OCI-LY7 (cell line): ENCODE data around the gene ISY1. TPM values are rescaled to one million over a fixed set of nuclear protein-coding genes. Genes with fewer than 3 reads are reported as not detected.
A peak's percentile ranks its signal among the peaks of the same experiment; 100 is the strongest.

Experiments used
- BruUV-seq: library from RNA; stranded (reverse); fragments of 400-500 nt; replicated peaks from 2 replicates; lab custom pipeline; 2021; lab: Mats Ljungman, UMichigan
- CTCF ChIA-PET: fragments of 300-600 bp; sonication (Branson Sonifier 250); formaldehyde crosslinking; loops from one replicate; lab custom pipeline; 2022; ENCODE audit warnings: antibody characterized with exemption; ENCODE audit not compliant: unreplicated experiment; lab: Charles Lee
- POLR2A ChIA-PET: fragments of 300-600 bp; sonication (Branson Sonifier 250); formaldehyde crosslinking; loops from one replicate; lab custom pipeline; 2022; ENCODE audit warnings: antibody characterized with exemption; lab: Charles Lee
- DNase-seq: peaks from one replicate; pipeline ENCODE4 v3.0.0-alpha.2; 2015; ENCODE audit warnings: low spot score
- H2AFZ ChIP-seq: fragments of 200-600 bp; sonication (generic), shearing (Covaris generic); 2 replicates; pipeline ENCODE4 v1.6.1; 2014; ENCODE audit warnings: mild to moderate bottlenecking, antibody characterized with exemption, low read length, moderate library complexity
- H3K27ac ChIP-seq: fragments of 200-600 bp; sonication (generic); 2 replicates; pipeline ENCODE4 v1.5.1; 2014; ENCODE audit warnings: mixed run types, low read depth, mild to moderate bottlenecking, moderate library complexity, low read length, inconsistent platforms; ENCODE audit not compliant: poor library complexity, severe bottlenecking
- H3K36me3 ChIP-seq: fragments of 200-600 bp; sonication (generic); 2 replicates; pipeline ENCODE4 v1.6.1; 2014; ENCODE audit warnings: mild to moderate bottlenecking, antibody characterized with exemption, low read length, moderate library complexity, mixed read lengths; ENCODE audit not compliant: insufficient read depth
- H3K4me1 ChIP-seq: fragments of 200-600 bp; sonication (generic); 2 replicates; pipeline ENCODE4 v1.5.1; 2014; ENCODE audit warnings: mild to moderate bottlenecking, low read length; ENCODE audit not compliant: insufficient read depth, poor library complexity, severe bottlenecking
- H3K4me2 ChIP-seq: fragments of 200-600 bp; sonication (generic); 2 replicates; pipeline ENCODE4 v1.6.1; 2014; ENCODE audit warnings: mild to moderate bottlenecking, low read length
- H3K4me3 ChIP-seq: fragments of 200-600 bp; sonication (generic); 2 replicates; pipeline ENCODE4 v1.5.1; 2014; ENCODE audit warnings: mild to moderate bottlenecking, low read depth, low read length; ENCODE audit not compliant: poor library complexity, severe bottlenecking
- H3K79me2 ChIP-seq: fragments of 200-600 bp; sonication (generic); 2 replicates; pipeline ENCODE4 v1.6.1; 2016; ENCODE audit warnings: low read depth, mild to moderate bottlenecking, low read length, moderate library complexity, mixed read lengths; ENCODE audit not compliant: insufficient read depth
- H3K9me2 ChIP-seq: fragments of 200-600 bp; sonication (generic); 2 replicates; pipeline ENCODE4 v1.6.1; 2016; ENCODE audit warnings: mild to moderate bottlenecking, low read length, mixed read lengths; ENCODE audit not compliant: insufficient read depth
- H3K9me3 ChIP-seq: fragments of 200-600 bp; sonication (generic); 2 replicates; pipeline ENCODE4 v1.6.1; 2014; ENCODE audit warnings: mild to moderate bottlenecking, mixed run types, low read length, mixed read lengths
- H4K20me1 ChIP-seq: fragments of 200-600 bp; sonication (generic); 2 replicates; pipeline ENCODE4 v1.6.1; 2014; ENCODE audit warnings: mild to moderate bottlenecking, antibody characterized with exemption, low read length, moderate library complexity, mixed read lengths; ENCODE audit not compliant: insufficient read depth
- EZH2phosphoT487 ChIP-seq: fragments of 200-600 bp; sonication (generic); IDR thresholded peaks from 2 replicates; pipeline ENCODE4 v1.6.1; 2018; ENCODE audit warnings: low read depth, borderline replicate concordance, mild to moderate bottlenecking, mixed run types, antibody characterized with exemption, low read length, moderate library complexity, mixed read lengths
- intact Hi-C: fragments of 100-400 bp; cut with micrococcal nuclease; formaldehyde crosslinking; loops from one replicate; pipeline ENCODE4 v1.10.0; 2022; ENCODE audit not compliant: unreplicated experiment
- total RNA-seq, 2 experiments: library from RNA; depleted of rRNA in 1 of 2; stranded (reverse); fragments of >200 nt in 1 of 2; shearing (Covaris generic) in 1 of 2; gene quantifications; 2 replicates each; pipeline ENCODE4 v1.2.3, GENCODE V29; 2014 to 2022
- TF ChIP-seq, protein P1 (sequence below): fragments of 200-600 bp; sonication (generic); conservative IDR thresholded peaks from 2 replicates; pipeline ENCODE4 v1.5.1; 2014; ENCODE audit warnings: mild to moderate bottlenecking, antibody characterized with exemption, low read length, moderate library complexity, mixed read lengths

The ISY1 gene
- total RNA-seq, 2 experiments from 2014 or later: 34.5 to 62.1 TPM

GRCh38 chr3:129118745-129119144, 42.1 kb downstream of the ISY1 start:
- H2AFZ ChIP-seq: peak overlapping the region; percentile 13; the same call in 1 of the 2 replicates
- ChIA-PET CTCF (no interaction called here), POLR2A (interaction anchor here (0.5 to 2.0 kb wide), 5 partner anchors 18 to 146 kb away, joined by 4 to 5 read pairs (median 5); no protein-coding TSS in a partner anchor)
- H3K79me2 ChIP-seq: peaks cover 31% of the 10 kb centered on the region
- peak overlapping the region; percentile 95 for H3K4me2 ChIP-seq
- no TSS peak for BruUV-seq
- peaks cover 33% of the 10 kb centered on the region; the same call in 1 of the 2 replicates for H3K36me3 ChIP-seq
- intact Hi-C loops: no loop called here
- TF ChIP-seq EZH2phosphoT487: no peak
- TF ChIP-seq, protein P1, sequence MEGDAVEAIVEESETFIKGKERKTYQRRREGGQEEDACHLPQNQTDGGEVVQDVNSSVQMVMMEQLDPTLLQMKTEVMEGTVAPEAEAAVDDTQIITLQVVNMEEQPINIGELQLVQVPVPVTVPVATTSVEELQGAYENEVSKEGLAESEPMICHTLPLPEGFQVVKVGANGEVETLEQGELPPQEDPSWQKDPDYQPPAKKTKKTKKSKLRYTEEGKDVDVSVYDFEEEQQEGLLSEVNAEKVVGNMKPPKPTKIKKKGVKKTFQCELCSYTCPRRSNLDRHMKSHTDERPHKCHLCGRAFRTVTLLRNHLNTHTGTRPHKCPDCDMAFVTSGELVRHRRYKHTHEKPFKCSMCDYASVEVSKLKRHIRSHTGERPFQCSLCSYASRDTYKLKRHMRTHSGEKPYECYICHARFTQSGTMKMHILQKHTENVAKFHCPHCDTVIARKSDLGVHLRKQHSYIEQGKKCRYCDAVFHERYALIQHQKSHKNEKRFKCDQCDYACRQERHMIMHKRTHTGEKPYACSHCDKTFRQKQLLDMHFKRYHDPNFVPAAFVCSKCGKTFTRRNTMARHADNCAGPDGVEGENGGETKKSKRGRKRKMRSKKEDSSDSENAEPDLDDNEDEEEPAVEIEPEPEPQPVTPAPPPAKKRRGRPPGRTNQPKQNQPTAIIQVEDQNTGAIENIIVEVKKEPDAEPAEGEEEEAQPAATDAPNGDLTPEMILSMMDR: no peak
- no peaks in the 10 kb centered on the region for H4K20me1 ChIP-seq
- peaks cover 63% of the 10 kb centered on the region for H3K4me1 ChIP-seq
- no peaks in the 10 kb centered on the region for H3K9me3 ChIP-seq
- H3K4me3 ChIP-seq: peak overlapping the region; percentile 74
- DNase-seq: peak; percentile 48
- H3K9me2 ChIP-seq: no peaks in the 10 kb centered on the region
- peak overlapping the region; percentile 92 for H3K27ac ChIP-seq

DNA sequence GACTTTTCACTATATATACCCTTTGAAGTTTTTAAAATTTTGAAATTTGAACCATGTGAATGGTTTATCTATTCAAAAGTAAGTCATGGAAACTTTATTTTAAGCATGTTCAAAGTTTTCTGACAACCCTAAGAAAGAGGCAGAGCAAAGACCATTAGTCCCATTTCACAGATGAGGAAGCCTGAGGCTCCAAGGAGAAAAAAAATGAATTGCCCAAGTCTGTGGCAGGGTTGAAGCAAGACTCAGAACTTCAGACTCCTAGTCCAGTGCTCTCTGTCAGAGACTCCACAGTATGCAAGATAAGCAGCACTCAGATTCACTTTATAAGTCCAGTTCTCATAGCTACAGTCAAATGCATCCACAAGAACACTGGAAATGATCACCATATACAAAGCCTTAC, 43.7 kb downstream of the ISY1 start:
- no peak for DNase-seq
- no peak for TF ChIP-seq EZH2phosphoT487
- TF ChIP-seq, protein P1: no peak
- ChIA-PET CTCF (interaction anchor here (0.5 kb wide), 2 partner anchors 22 to 63 kb away, joined by 3 read pairs; no protein-coding TSS in a partner anchor), POLR2A (interaction anchor here (0.6 kb wide), 1 partner anchor 132 kb away, joined by 3 read pairs; the partner anchor contains the start of gene COPG1)
- intact Hi-C loops: no loop called here
- H2AFZ ChIP-seq: no peak overlapping the region
- H3K4me2 ChIP-seq: no peak overlapping the region
- no peak overlapping the region for H3K27ac ChIP-seq
- H3K4me3 ChIP-seq: no peak overlapping the region
- no peaks in the 10 kb centered on the region for H4K20me1 ChIP-seq
- no peaks in the 10 kb centered on the region for H3K9me2 ChIP-seq
- H3K4me1 ChIP-seq: peaks cover 49% of the 10 kb centered on the region
- BruUV-seq: no TSS peak
- no peaks in the 10 kb centered on the region for H3K9me3 ChIP-seq
- H3K36me3 ChIP-seq: peaks cover 39% of the 10 kb centered on the region; the same call in 1 of the 2 replicates
- H3K79me2 ChIP-seq: peaks cover 31% of the 10 kb centered on the region

DNA sequence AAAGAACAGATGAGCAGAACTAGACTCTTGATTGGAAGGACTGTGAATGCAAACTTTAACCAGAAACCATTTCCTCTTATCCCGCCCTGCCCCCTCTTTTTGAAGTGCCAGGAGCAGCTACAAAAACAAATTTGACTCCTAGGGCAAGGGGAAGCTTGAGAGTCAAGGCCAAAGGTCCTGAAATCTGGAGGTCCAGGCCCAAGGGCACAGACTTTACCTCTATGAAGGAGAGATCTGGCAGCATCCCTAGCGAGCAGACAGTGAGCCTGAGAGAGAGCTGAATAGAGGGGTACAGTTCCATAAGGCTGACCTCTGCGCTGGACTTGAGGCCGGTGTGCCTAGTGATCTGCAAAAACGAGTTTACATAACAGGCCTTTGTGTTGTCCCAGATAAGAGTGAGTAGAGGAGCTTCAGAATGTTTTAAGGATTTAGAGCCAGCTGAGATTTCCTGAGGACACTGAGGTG, 44.3 kb downstream of the ISY1 start:
- no peak for TF ChIP-seq EZH2phosphoT487
- TF ChIP-seq, protein P1: no peak
- H3K4me1 ChIP-seq: peaks cover 49% of the 10 kb centered on the region
- no peaks in the 10 kb centered on the region for H3K9me3 ChIP-seq
- DNase-seq: peak; percentile 32
- no peaks in the 10 kb centered on the region for H3K9me2 ChIP-seq
- no TSS peak for BruUV-seq
- ChIA-PET CTCF (no interaction called here), POLR2A (no interaction called here)
- no peak overlapping the region for H2AFZ ChIP-seq
- intact Hi-C loops: no loop called here
- peaks cover 39% of the 10 kb centered on the region; the same call in 1 of the 2 replicates for H3K36me3 ChIP-seq
- H4K20me1 ChIP-seq: no peaks in the 10 kb centered on the region
- H3K27ac ChIP-seq: peak overlapping the region; percentile 48
- peak overlapping the region; percentile 36 for H3K4me3 ChIP-seq
- H3K4me2 ChIP-seq: peak overlapping the region; percentile 66
- H3K79me2 ChIP-seq: peaks cover 31% of the 10 kb centered on the region
